NCI-H345 (cell line): ENCODE data around the gene TRPM3.

Experiments
- DNase-seq: peaks from one replicate; lab custom pipeline; 2025; lab: John Stamatoyannopoulos, UW

Gene TRPM3

DNA sequence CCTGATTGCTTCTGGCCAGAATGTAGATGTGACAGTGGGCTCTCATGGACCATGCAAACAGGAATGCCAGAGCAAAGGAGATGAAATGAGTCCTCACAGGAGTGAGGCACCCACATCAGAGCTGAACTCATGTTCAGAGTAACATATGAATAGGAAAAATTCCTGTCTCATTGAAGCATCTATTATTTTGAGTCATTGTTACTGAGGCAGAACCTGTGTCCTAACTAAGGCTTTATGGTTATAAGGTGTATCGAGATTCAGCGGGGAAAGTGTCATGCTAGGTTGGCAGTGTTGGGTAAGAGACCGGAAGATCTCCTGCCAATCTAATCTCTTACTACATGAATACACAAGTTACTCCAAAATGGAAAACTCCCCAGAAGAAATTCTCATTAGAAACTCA, 304.1 kb downstream of the TRPM3 start:
- DNase-seq: no peak

GRCh38 chr9:70816891-70817290, 304.5 kb downstream of the TRPM3 start:
- no peak for DNase-seq

- no peak for DNase-seq
These were observed 305.1 kb downstream of the TRPM3 start for GRCh38 chr9:70816316-70816715.

- DNase-seq: no peak
These were observed 306.8 kb downstream of the TRPM3 start for GRCh38 chr9:70814597-70814996.

- no peak for DNase-seq
These were observed 308.3 kb downstream of the TRPM3 start for GRCh38 chr9:70813141-70813540.

DNA sequence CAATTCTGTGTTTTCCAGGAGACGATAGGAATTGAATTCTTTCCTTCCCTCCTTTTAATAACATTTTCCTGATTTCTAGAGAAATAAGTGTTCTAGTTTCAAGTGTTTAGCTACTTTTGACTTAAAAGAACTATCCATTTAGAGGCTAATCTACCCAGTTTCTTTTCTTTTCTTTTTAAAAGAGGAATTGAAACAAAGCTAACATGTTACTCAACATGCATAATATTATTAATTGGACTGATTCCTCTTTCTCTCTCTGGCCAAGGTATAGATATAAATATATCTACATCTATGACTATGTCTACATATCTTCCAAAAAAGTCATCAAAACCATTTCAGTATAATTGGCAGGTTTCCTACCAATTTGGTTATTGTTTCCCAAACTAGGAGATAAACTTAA, 309.8 kb downstream of the TRPM3 start:
- DNase-seq: no peak

- no peak for DNase-seq
These were observed 314.5 kb downstream of the TRPM3 start for GRCh38 chr9:70806875-70807274.

GRCh38 chr9:70805949-70806348, 315.5 kb downstream of the TRPM3 start:
- no peak for DNase-seq

GRCh38 chr9:70802758-70803436, 318.5 kb downstream of the TRPM3 start:
- no peak for DNase-seq

- DNase-seq: no peak
These were observed 319.2 kb downstream of the TRPM3 start for GRCh38 chr9:70802206-70802605.

- no peak for DNase-seq
These were observed 320.1 kb downstream of the TRPM3 start for GRCh38 chr9:70801181-70801829.

- DNase-seq: no peak
These were observed 323.4 kb downstream of the TRPM3 start for GRCh38 chr9:70798018-70798417.

DNA sequence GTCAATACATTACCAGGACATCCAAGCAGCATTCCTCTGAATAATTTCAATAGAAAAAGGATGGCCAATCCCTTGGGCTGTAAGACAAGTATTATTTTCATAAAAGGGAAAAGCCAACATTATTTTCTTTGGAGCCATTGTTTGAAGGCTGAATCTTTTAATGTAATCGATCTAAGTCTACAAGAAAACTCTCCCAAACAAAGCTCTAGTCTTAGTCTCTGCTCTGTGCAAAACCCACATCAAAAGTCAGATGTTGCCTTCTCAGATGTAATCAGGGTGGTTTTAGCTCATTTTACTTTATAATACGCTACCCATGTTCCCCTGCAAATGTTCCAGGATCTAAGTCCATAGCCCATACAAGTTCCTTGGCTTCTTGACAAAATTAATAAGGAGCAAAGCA, 325.6 kb downstream of the TRPM3 start:
- no peak for DNase-seq

DNA sequence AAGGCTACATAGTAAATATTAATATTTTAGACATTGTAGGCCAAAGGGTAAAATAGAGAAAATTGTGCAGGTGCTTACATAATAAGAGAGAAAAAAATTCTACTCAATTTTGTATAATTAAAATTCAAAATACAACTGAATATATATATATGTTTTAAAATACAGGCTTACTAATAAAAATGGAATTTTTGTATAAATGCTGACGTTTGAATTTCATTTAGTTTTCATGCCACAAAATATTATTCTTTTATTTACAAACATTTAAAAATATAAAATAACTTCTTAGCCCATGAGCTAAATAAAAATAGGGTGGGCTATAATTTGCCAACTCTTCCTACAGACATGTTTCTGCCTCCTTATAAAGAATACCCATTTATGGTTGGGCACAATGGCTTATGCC, 328.6 kb downstream of the TRPM3 start:
- DNase-seq: no peak

GRCh38 chr9:70791936-70792335, 329.5 kb downstream of the TRPM3 start:
- no peak for DNase-seq

DNA sequence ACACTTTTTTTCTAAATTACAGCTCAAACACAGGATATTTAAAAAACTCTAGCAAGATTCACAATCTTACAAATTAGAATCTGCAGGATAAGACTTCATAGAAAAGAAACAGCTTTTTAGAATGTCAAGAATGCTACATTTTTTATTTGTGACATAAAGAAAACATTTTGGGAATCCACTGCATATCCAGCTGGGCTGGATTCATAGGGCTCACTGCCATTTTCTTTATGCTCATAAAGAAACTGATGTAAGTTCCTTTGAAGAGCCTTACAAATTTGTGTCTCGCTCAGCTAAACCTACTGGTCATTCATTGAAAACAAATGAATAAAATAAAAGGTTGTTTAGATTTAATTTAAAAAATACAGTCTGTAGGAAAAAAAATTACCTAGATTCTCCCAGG, 332.3 kb downstream of the TRPM3 start:
- no peak for DNase-seq

DNA sequence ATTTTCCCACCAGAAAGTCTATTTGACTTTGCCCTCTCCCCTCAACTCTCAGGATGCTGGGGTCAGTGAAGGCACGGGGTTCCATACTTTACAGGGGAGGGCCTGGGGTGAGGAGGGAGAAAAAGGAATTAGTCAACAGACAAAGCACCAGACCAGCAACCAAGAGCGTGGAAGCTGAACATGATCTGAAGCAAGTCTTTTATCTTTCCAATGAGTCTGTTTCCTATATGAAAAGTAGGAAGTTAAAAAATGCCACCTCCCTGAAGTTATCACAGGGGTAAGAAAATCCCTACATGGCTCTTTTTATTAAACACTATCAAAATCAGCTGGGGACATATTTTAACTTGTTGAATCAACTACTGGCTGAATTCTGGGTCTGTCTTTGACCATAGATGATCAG, 337.0 kb downstream of the TRPM3 start:
- DNase-seq: no peak

DNA sequence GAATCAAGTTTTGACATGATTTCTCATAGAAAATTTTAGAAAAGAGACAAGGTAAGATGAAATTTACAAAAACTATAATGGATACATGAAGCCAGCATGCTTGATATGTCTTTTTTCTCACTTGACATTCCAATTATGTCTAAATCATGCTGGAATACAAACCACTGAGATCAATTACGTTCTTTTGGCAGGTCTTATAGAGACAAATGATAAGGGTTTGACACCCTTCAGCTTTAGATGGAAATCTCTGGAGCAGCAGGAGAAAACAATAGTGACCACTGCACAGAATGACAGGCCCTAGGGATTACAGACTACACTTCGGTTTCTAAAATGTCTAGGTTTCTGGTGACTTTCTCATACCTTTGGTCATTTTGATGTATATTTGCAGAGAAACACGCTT, 342.9 kb downstream of the TRPM3 start:
- DNase-seq: no peak

- DNase-seq: no peak
These were observed 347.8 kb downstream of the TRPM3 start for GRCh38 chr9:70773579-70773978.

GRCh38 chr9:70772601-70773000, 348.8 kb downstream of the TRPM3 start:
- DNase-seq: no peak

DNA sequence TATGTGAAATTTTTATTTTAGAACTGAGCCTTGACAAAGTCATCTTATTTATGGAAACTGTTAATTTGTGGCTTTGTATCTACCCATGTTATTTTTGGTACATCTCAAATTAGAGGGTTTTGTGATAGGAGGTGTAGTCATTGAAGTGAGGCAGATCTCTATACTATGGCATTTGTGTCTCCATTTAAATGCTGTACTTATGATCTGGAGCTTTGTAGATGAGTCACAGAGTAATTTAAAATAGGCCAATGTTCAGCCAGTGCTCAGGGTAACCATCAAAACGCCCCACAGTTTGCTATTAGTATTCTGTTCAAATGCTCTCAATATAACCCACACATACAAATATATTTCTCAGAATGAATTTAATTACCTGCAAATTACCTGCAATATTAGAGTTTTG, 355.5 kb downstream of the TRPM3 start:
- DNase-seq: no peak

GRCh38 chr9:70761139-70761670, 360.2 kb downstream of the TRPM3 start:
- peak; percentile 13 for DNase-seq

GRCh38 chr9:70760228-70760627, 361.2 kb downstream of the TRPM3 start:
- no peak for DNase-seq

- DNase-seq: no peak
These were observed 368.1 kb downstream of the TRPM3 start for GRCh38 chr9:70753311-70753710.
